CD8-positive, alpha-beta memory T cell (primary cell): ENCODE measurements around the gene BLNK. TPM values are rescaled to one million over a fixed set of nuclear protein-coding genes. Genes with fewer than 3 reads are reported as not detected.
A peak's percentile ranks its signal among the peaks of the same experiment; 100 is the strongest.

Experiments used
- CTCF ChIA-PET: fragments of 350-600 bp; sonication (Branson Sonifier 250); formaldehyde crosslinking; loops from one replicate; lab custom pipeline; 2021; ENCODE audit warnings: antibody characterized with exemption; lab: Charles Lee
- POLR2A ChIA-PET: fragments of 350-600 bp; sonication (Branson Sonifier 250); formaldehyde crosslinking; loops from one replicate; lab custom pipeline; 2021; ENCODE audit warnings: antibody characterized with exemption; lab: Charles Lee
- DNase-seq, 5 donors: peaks; one replicate each; pipeline versions ENCODE4 v3.0.0 to v3.0.0-alpha.2; 2020 to 2022; ENCODE audit warnings: mixed read lengths in 1 of 5
- H3K27ac ChIP-seq: one replicate; pipeline ENCODE4 v1.7.0; 2013; ENCODE audit warnings: low read depth, mild to moderate bottlenecking, low read length, moderate library complexity
- H3K27me3 ChIP-seq: 2 replicates; pipeline ENCODE4 v1.7.0; 2013; ENCODE audit warnings: low read length, mild to moderate bottlenecking; ENCODE audit not compliant: insufficient read depth, poor library complexity, severe bottlenecking
- H3K36me3 ChIP-seq: 2 replicates; pipeline ENCODE4 v1.7.0; 2013; ENCODE audit warnings: mild to moderate bottlenecking, low read length, moderate library complexity; ENCODE audit not compliant: insufficient read depth
- H3K4me1 ChIP-seq: 2 replicates; pipeline ENCODE4 v1.7.0; 2013; ENCODE audit warnings: mild to moderate bottlenecking, low read length, moderate library complexity; ENCODE audit not compliant: insufficient read depth
- H3K4me3 ChIP-seq: 2 replicates; pipeline ENCODE4 v1.7.0; 2013; ENCODE audit warnings: mild to moderate bottlenecking, low read length
- H3K9me3 ChIP-seq: 2 replicates; pipeline ENCODE4 v1.7.0; 2013; ENCODE audit warnings: mild to moderate bottlenecking, low read length
- H3K27ac Mint-ChIP-seq, 8 donors: one replicate each; pipeline ENCODE4 v1.8.0; 2020 to 2021; ENCODE audit warnings: mixed read lengths in 8 of 8, mild to moderate bottlenecking in 6 of 8, inconsistent platforms in 3 of 8, moderate library complexity in 3 of 8
- H3K27me3 Mint-ChIP-seq, 2 donors: one replicate each; pipeline ENCODE4 v1.8.0; 2020 to 2021; ENCODE audit warnings: mixed read lengths in 2 of 2, mild to moderate bottlenecking in 1 of 2, moderate library complexity in 1 of 2
- H3K36me3 Mint-ChIP-seq, 3 donors: one replicate each; pipeline ENCODE4 v1.8.0; 2020 to 2021; ENCODE audit warnings: mixed read lengths in 3 of 3, inconsistent platforms in 1 of 3, mild to moderate bottlenecking in 1 of 3
- H3K4me1 Mint-ChIP-seq, 3 donors: one replicate each; pipeline ENCODE4 v1.8.0; 2020 to 2021; ENCODE audit warnings: mixed read lengths in 3 of 3, inconsistent platforms in 1 of 3, mild to moderate bottlenecking in 1 of 3
- H3K4me3 Mint-ChIP-seq, 7 donors: one replicate each; pipeline ENCODE4 v1.8.0; 2020 to 2021; ENCODE audit warnings: mixed read lengths in 7 of 7, mild to moderate bottlenecking in 6 of 7, moderate library complexity in 4 of 7, inconsistent platforms in 2 of 7
- H3K9me3 Mint-ChIP-seq, 5 donors: one replicate each; pipeline ENCODE4 v1.8.0; 2020 to 2022; ENCODE audit warnings: mixed read lengths in 5 of 5, mild to moderate bottlenecking in 3 of 5, moderate library complexity in 2 of 5, inconsistent platforms in 1 of 5
- polyA plus RNA-seq: library from polyadenylated mRNA; unstranded; fragments of 300-500 nt; fragmentation: Illumina TruSeq; gene quantifications from one replicate; pipeline ENCODE4 v1.2.3, GENCODE V29; 2021
- total RNA-seq, 2 experiments: library from RNA; stranded (reverse); gene quantifications; one replicate each; pipeline ENCODE4 v1.2.3, GENCODE V29; 2021

Gene BLNK
- total and polyA plus RNA-seq, 3 experiments from 2014 or later, result not detected

DNA sequence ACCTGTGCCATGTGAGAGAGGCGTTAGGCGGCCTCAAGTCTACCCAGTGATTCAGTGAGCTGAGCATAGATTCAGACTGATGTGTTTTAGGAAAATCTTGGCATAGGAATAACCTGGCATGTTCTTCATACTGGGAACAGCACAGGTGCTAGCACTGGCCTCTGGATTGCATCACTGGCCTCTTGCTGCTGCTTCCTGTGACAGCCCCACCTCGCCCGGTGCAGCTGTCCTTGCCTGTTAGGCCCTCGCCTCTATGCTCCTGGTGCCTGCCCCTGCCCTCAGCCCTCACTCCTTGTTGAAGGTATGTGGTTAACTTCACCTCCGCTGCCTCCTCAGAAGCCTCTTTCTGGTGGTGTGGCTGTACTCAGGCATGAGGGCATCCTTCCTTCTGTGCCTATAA, 46.2 kb downstream of the BLNK start:
- no peaks in the 10 kb centered on the region for H3K4me1 Mint-ChIP-seq
- no peak overlapping the region for H3K27ac ChIP-seq
- H3K4me1 ChIP-seq, result no peaks in the 10 kb centered on the region
- no peaks in the 10 kb centered on the region for H3K27me3 ChIP-seq
- H3K4me3 Mint-ChIP-seq, result no peak overlapping the region
- no peaks in the 10 kb centered on the region for H3K9me3 Mint-ChIP-seq
- no peaks in the 10 kb centered on the region for H3K36me3 ChIP-seq
- ChIA-PET POLR2A (no interaction called here), CTCF (no interaction called here)
- H3K36me3 Mint-ChIP-seq, result no peaks in the 10 kb centered on the region
- no peak overlapping the region for H3K4me3 ChIP-seq
- H3K9me3 ChIP-seq, result no peaks in the 10 kb centered on the region
- H3K27ac Mint-ChIP-seq, result no peak overlapping the region
- peaks cover 3 to 26% of the 10 kb centered on the region in 2 donors for H3K27me3 Mint-ChIP-seq
- DNase-seq, result no peak

GRCh38 chr10:96222908-96223307, 48.5 kb downstream of the BLNK start:
- Histone ChIP-seq H3K4me3 (no peak overlapping the region), H3K4me1 (no peaks in the 10 kb centered on the region), H3K27ac (no peak overlapping the region), H3K36me3 (no peaks in the 10 kb centered on the region), H3K27me3 (no peaks in the 10 kb centered on the region), H3K9me3 (no peaks in the 10 kb centered on the region)
- no peaks in the 10 kb centered on the region for H3K4me1 Mint-ChIP-seq
- H3K4me3 Mint-ChIP-seq, result no peak overlapping the region
- no peak for DNase-seq
- no peak overlapping the region for H3K27ac Mint-ChIP-seq
- peaks cover 1 to 35% of the 10 kb centered on the region in 2 donors for H3K27me3 Mint-ChIP-seq
- no peaks in the 10 kb centered on the region for H3K36me3 Mint-ChIP-seq
- ChIA-PET CTCF (interaction anchor here (0.6 kb wide), 1 partner anchor 19 kb away, joined by 3 read pairs; no protein-coding TSS in a partner anchor), POLR2A (no interaction called here)
- no peaks in the 10 kb centered on the region for H3K9me3 Mint-ChIP-seq

DNA sequence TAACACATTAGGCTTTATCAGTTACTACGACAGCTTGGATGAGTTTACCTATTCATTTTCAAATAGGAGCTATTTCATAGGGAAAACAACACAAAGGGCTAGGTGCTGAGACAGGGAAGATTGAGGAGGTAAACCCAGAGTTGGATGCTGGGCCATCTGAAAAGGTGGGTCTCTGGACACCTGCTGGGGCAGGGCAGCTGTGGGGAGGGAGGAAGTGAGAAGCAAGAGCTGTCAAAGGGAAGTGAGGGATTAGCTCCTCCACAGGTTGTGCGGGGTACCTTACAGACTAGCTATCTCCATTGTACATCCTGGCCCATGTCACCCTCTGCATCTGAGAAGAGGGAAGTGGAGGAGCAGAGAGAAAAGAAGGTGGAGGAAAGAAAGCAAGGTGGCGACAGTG, 48.9 kb downstream of the BLNK start:
- H3K27ac Mint-ChIP-seq, result no peak overlapping the region
- no peaks in the 10 kb centered on the region for H3K36me3 Mint-ChIP-seq
- Histone ChIP-seq H3K4me1 (no peaks in the 10 kb centered on the region), H3K27me3 (no peaks in the 10 kb centered on the region), H3K27ac (no peak overlapping the region), H3K4me3 (no peak overlapping the region), H3K9me3 (no peaks in the 10 kb centered on the region), H3K36me3 (no peaks in the 10 kb centered on the region)
- no peaks in the 10 kb centered on the region for H3K9me3 Mint-ChIP-seq
- DNase-seq, result no peak
- H3K27me3 Mint-ChIP-seq, result peaks cover 1 to 35% of the 10 kb centered on the region in 2 donors
- CTCF ChIA-PET, result interaction anchor here (0.6 kb wide), 1 partner anchor 19 kb away, joined by 3 read pairs; no protein-coding TSS in a partner anchor
- POLR2A ChIA-PET, result no interaction called here
- no peak overlapping the region for H3K4me3 Mint-ChIP-seq
- no peaks in the 10 kb centered on the region for H3K4me1 Mint-ChIP-seq

DNA sequence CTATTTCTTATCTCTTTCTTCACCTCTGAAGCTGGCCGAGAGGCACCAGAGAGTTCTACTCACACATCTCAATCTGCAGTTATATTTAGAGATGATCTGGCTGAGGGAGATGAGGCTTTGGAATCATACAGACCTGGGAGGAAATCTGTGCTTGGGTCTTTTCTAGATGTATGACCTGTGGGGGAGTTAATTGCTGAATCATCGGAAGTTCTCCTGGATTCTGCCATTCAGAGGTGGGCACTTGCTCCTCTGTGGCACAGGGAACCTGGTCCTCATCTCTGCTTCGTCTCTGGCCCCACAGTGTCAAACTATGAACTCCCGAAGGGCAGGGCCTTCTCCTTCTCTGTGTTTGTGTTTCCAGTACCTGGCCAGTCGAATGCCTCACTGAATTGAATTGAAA, 52.5 kb downstream of the BLNK start:
- H3K36me3 ChIP-seq, result no peaks in the 10 kb centered on the region
- POLR2A ChIA-PET, result no interaction called here

GRCh38 chr10:96217711-96218110, 53.7 kb downstream of the BLNK start:
- Histone ChIP-seq H3K36me3 (no peaks in the 10 kb centered on the region), H3K9me3 (no peaks in the 10 kb centered on the region), H3K27me3 (no peaks in the 10 kb centered on the region), H3K4me1 (no peaks in the 10 kb centered on the region), H3K4me3 (no peak overlapping the region), H3K27ac (no peak overlapping the region)
- peaks cover 0 to 1% (median 0%) of the 10 kb centered on the region in 5 donors for H3K9me3 Mint-ChIP-seq
- CTCF ChIA-PET, result no interaction called here
- DNase-seq, result no peak
- POLR2A ChIA-PET, result no interaction called here
- H3K27me3 Mint-ChIP-seq, result peaks cover 4 to 57% of the 10 kb centered on the region in 2 donors
- H3K4me1 Mint-ChIP-seq, result no peaks in the 10 kb centered on the region
- no peaks in the 10 kb centered on the region for H3K36me3 Mint-ChIP-seq
- no peak overlapping the region for H3K27ac Mint-ChIP-seq
- H3K4me3 Mint-ChIP-seq, result no peak overlapping the region

More for the DNA sequence above, 52.5 kb downstream of the BLNK start:
- Histone ChIP-seq H3K4me3 (no peak overlapping the region), H3K9me3 (no peaks in the 10 kb centered on the region), H3K27me3 (no peaks in the 10 kb centered on the region), H3K27ac (no peak overlapping the region), H3K4me1 (no peaks in the 10 kb centered on the region)
- H3K27ac Mint-ChIP-seq, result peak overlapping the region in 1 of 8 donors; percentile 54
- no peak for DNase-seq
- H3K27me3 Mint-ChIP-seq, result peaks cover 3 to 49% of the 10 kb centered on the region in 2 donors
- H3K4me1 Mint-ChIP-seq, result no peaks in the 10 kb centered on the region
- H3K9me3 Mint-ChIP-seq, result peaks cover 0 to 1% (median 0%) of the 10 kb centered on the region in 5 donors
- no peak overlapping the region for H3K4me3 Mint-ChIP-seq
- H3K36me3 Mint-ChIP-seq, result no peaks in the 10 kb centered on the region
- CTCF ChIA-PET, result no interaction called here

GRCh38 chr10:96216775-96217174, 54.6 kb downstream of the BLNK start:
- Mint-ChIP-seq H3K27ac (no peak overlapping the region), H3K4me1 (no peaks in the 10 kb centered on the region), H3K27me3 (peaks cover 4 to 53% of the 10 kb centered on the region in 2 donors), H3K4me3 (no peak overlapping the region), H3K9me3 (peaks cover 0 to 1% (median 0%) of the 10 kb centered on the region in 5 donors), H3K36me3 (no peaks in the 10 kb centered on the region)
- Histone ChIP-seq H3K27ac (no peak overlapping the region), H3K36me3 (no peaks in the 10 kb centered on the region), H3K4me1 (no peaks in the 10 kb centered on the region), H3K27me3 (no peaks in the 10 kb centered on the region), H3K9me3 (no peaks in the 10 kb centered on the region), H3K4me3 (no peak overlapping the region)
- ChIA-PET CTCF (no interaction called here), POLR2A (no interaction called here)
- no peak for DNase-seq

DNA sequence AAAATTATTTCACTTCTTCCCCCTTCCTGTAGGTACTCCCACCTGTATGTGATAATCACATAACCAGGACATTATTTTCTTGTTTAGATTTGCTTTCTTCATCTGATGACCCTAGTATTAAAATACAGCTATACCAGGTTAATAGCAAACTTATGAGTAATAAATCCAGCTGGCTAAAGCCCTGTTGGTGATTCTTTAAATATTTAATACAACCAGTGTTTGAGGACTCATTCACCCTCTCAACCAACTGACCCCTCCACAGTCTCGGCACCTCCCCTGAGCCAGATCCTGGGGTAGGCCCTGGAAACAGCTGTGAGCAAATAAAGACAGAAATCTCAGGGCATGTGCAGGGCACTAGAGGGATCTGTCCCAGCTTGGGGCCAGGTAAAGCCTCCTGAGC, 58.5 kb downstream of the BLNK start:
- Mint-ChIP-seq H3K4me3 (no peak overlapping the region), H3K27ac (no peak overlapping the region), H3K4me1 (no peaks in the 10 kb centered on the region), H3K36me3 (no peaks in the 10 kb centered on the region), H3K27me3 (peaks cover 6 to 45% of the 10 kb centered on the region in 2 donors), H3K9me3 (peaks cover 0 to 1% (median 0%) of the 10 kb centered on the region in 5 donors)
- no peaks in the 10 kb centered on the region for H3K36me3 ChIP-seq
- DNase-seq, result no peak
- no peaks in the 10 kb centered on the region for H3K4me1 ChIP-seq
- ChIA-PET CTCF (no interaction called here), POLR2A (no interaction called here)
- no peaks in the 10 kb centered on the region for H3K27me3 ChIP-seq
- H3K27ac ChIP-seq, result no peak overlapping the region
- no peaks in the 10 kb centered on the region for H3K9me3 ChIP-seq
- H3K4me3 ChIP-seq, result no peak overlapping the region

- CTCF ChIA-PET, result no interaction called here
- Histone ChIP-seq H3K27me3 (no peaks in the 10 kb centered on the region), H3K27ac (no peak overlapping the region), H3K9me3 (no peaks in the 10 kb centered on the region), H3K4me1 (no peaks in the 10 kb centered on the region), H3K36me3 (no peaks in the 10 kb centered on the region), H3K4me3 (no peak overlapping the region)
- no peak overlapping the region for H3K27ac Mint-ChIP-seq
- H3K4me1 Mint-ChIP-seq, result no peaks in the 10 kb centered on the region
- peaks cover 10 to 45% of the 10 kb centered on the region in 2 donors for H3K27me3 Mint-ChIP-seq
- H3K36me3 Mint-ChIP-seq, result no peaks in the 10 kb centered on the region
- H3K4me3 Mint-ChIP-seq, result no peak overlapping the region
- peaks cover 0 to 1% (median 0%) of the 10 kb centered on the region in 5 donors for H3K9me3 Mint-ChIP-seq
- DNase-seq, result no peak
- POLR2A ChIA-PET, result no interaction called here
Measured at GRCh38 chr10:96211764-96212163, 59.6 kb downstream of the BLNK start.
